WERI-Rb-1 (cell line): Measurements from ENCODE around the gene ABHD17A.

ENCODE experiments used
- DNase-seq: peaks from one replicate; pipeline ENCODE4 v3.0.0-alpha.2; 2020
- H3K27ac ChIP-seq: fragments of 250-450 bp; sonication (Bioruptor Pico); 2 replicates; pipeline ENCODE4 v1.5.1; 2020; ENCODE audit warnings: mild to moderate bottlenecking, moderate library complexity
- H3K27me3 ChIP-seq: fragments of 250-450 bp; sonication (Bioruptor Pico); 2 replicates; pipeline ENCODE4 v1.5.1; 2021; ENCODE audit warnings: mild to moderate bottlenecking, low read depth, moderate library complexity; ENCODE audit not compliant: insufficient read depth, severe bottlenecking
- H3K36me3 ChIP-seq: fragments of 250-450 bp; sonication (Bioruptor Pico); 2 replicates; pipeline ENCODE4 v1.5.1; 2020; ENCODE audit warnings: mild to moderate bottlenecking, moderate library complexity
- H3K4me3 ChIP-seq: 2 replicates; pipeline ENCODE4 v1.5.1; 2011; ENCODE audit warnings: low read depth, mild to moderate bottlenecking, control low read depth, low read length
- H3K9me3 ChIP-seq: fragments of 250-450 bp; sonication (Bioruptor Pico); 2 replicates; pipeline ENCODE4 v1.5.1; 2021; ENCODE audit warnings: mild to moderate bottlenecking, moderate library complexity; ENCODE audit not compliant: severe bottlenecking
- CTCF ChIP-seq: IDR thresholded peaks from 2 replicates; pipeline ENCODE4 v1.5.1; 2011; ENCODE audit warnings: low read depth, mild to moderate bottlenecking, control low read depth, inconsistent platforms, low read length

The ABHD17A gene

GRCh38 chr19:1849886-1850398 is 35.4 kb downstream of the ABHD17A start:
- H3K9me3 ChIP-seq: no peaks in the 10 kb centered on the region
- no peak overlapping the region for H3K27ac ChIP-seq

GRCh38 chr19:1849132-1849474 is 36.2 kb downstream of the ABHD17A start:
- H3K4me3 ChIP-seq: no peak overlapping the region
- no peaks in the 10 kb centered on the region for H3K9me3 ChIP-seq
- no peak for TF ChIP-seq CTCF
- DNase-seq: no peak
- peaks cover 28% of the 10 kb centered on the region for H3K36me3 ChIP-seq
- H3K27me3 ChIP-seq: no peaks in the 10 kb centered on the region
- no peak overlapping the region for H3K27ac ChIP-seq

More at GRCh38 chr19:1849886-1850398, 35.4 kb downstream of the ABHD17A start:
- peaks cover 29% of the 10 kb centered on the region for H3K36me3 ChIP-seq
- H3K4me3 ChIP-seq: no peak overlapping the region
- no peak for DNase-seq
- no peak for TF ChIP-seq CTCF
- H3K27me3 ChIP-seq: no peaks in the 10 kb centered on the region

- peak; percentile 75 for TF ChIP-seq CTCF
- H3K36me3 ChIP-seq: peaks cover 26% of the 10 kb centered on the region
- H3K27ac ChIP-seq: peak within 1 kb of the TSS; percentile 100
- H3K9me3 ChIP-seq: no peaks in the 10 kb centered on the region
- H3K27me3 ChIP-seq: no peaks in the 10 kb centered on the region
- peak; percentile 96 for DNase-seq
- peak within 1 kb of the TSS; percentile 81 for H3K4me3 ChIP-seq
Observed at GRCh38 chr19:1848399-1849131, 36.7 kb downstream of the ABHD17A start, which contains the start of gene REXO1. Gene REXO1, minus strand, starts transcription at chr19:1848483. Its CDS starts 125 bp downstream, at chr19:1848358.

GRCh38 chr19:1847684-1848398 is 37.5 kb downstream of the ABHD17A start:
- DNase-seq: no peak
- Histone ChIP-seq H3K27me3 (no peaks in the 10 kb centered on the region), H3K36me3 (peaks cover 26% of the 10 kb centered on the region), H3K9me3 (no peaks in the 10 kb centered on the region), H3K4me3 (peak overlapping the region; percentile 81), H3K27ac (peak overlapping the region; percentile 100)
- no peak for TF ChIP-seq CTCF

GRCh38 chr19:1847348-1847683 is 38.0 kb downstream of the ABHD17A start:
- H3K27ac ChIP-seq: peak overlapping the region; percentile 100

More at GRCh38 chr19:1847348-1847683, 38.0 kb downstream of the ABHD17A start:
- H3K9me3 ChIP-seq: no peaks in the 10 kb centered on the region
- no peak for DNase-seq
- H3K27me3 ChIP-seq: no peaks in the 10 kb centered on the region
- peak overlapping the region; percentile 81 for H3K4me3 ChIP-seq
- no peak for TF ChIP-seq CTCF
- H3K36me3 ChIP-seq: peaks cover 26% of the 10 kb centered on the region
